OCI-M2 (cell line): ENCODE results near the gene MAML3.

Experiments used
- DNase-seq: peaks from one replicate; lab custom pipeline; 2025; ENCODE audit not compliant: unreplicated experiment; lab: John Stamatoyannopoulos, UW

Gene MAML3

DNA sequence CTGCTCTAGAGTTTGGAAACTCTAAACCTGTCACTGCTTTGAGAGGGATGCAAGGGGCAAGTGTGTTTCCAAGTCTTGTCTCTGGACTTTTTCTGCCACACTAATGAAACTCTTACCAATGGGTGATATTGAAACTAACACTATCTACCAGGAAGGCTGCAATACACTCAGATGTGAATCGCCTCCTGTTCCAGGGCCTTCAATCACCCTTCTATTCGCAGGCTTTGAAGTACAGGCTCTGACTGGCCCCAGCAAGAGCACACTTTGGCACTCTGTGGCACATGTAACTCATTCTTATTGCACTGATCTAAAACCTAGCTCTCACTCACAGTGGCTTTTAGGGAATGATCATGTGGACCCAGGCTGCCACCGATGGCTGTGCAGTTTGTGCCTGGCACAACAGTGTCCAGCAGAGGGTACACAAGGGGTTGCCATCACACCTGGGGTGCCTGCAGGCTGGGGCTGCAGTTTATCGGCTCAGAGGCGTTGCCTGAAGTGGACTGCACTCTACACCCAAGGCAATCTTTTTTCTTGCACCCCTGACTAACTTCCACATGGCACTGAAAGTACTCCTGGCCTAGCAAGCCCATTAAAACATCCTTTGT, 277.5 kb downstream of the MAML3 start:
- DNase-seq = no peak

DNA sequence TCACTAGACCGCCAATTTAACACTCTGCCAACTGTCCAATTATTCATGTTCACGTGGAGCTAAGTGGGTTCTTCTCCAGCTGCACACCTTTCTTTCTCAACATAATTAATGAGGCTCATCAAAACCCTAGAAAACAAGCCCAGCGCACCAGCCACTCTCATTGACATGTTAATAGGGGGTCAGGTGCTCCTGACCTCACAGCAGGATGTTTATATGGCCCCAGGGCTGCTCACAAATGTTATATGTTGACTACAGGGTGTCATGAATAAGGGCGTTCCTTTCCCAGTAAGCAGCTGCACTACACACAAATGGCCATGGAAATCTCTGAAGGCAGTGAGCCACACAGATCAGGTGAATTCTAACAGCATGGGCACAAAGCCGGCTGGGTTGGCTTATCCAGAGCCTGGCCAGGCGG, 278.6 kb downstream of the MAML3 start:
- no peak for DNase-seq

DNA sequence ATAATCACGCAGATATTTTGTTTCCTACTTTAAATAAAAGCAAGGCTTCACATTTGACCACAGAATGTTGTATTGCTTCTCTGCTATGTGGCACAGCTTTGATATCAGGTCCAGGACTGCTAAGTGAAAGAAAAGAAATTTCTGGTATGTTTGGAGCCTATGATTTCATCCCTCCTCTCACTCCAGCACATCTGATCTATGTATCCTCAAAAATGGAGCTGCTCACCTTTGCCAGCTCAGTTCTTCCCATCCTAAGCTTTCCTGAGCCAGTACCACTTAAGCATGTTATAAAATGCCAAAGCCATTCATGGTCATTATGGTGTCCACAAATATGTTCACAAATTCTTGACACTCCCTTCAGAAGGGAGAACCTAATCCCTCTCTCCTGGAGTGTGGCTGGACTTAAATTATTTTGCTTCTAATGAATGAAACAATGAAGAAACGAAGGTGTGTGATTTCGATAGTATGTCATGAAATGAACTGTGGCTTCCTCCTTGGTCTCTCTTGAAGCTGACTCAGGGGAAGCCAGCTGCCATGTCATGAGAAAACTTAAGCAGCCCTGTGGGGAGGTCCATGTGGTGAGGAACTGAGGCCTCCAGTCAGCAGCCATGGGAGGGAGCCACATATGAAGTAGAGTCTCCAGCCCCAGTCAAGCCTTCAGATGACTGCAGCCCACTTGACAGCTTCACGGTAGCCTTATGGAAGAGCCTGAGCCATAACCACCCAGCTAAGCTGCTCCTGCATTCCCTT, 280.7 kb downstream of the MAML3 start:
- DNase-seq = no peak

- no peak for DNase-seq
Measured at GRCh38 chr4:139872274-139872673, 281.7 kb downstream of the MAML3 start.

DNA sequence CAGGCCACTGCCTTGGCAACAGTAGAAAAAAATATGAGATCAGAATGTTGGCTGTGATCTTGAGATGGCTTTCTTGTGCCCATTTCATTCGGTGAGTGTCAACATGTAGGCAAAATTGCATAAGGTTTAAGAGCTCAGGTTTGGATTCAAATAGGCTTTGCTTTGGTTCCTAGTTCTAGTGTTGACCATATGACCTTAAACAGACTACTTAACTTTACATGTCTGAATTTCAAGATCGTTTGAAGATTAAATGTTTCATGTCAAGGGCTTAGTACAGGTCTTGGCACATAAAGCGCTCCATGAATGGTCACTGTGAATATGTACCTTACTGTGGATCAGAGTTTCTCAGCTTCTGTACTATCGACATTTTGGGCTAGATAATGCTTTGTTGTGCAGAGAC, 284.2 kb downstream of the MAML3 start:
- no peak for DNase-seq

DNA sequence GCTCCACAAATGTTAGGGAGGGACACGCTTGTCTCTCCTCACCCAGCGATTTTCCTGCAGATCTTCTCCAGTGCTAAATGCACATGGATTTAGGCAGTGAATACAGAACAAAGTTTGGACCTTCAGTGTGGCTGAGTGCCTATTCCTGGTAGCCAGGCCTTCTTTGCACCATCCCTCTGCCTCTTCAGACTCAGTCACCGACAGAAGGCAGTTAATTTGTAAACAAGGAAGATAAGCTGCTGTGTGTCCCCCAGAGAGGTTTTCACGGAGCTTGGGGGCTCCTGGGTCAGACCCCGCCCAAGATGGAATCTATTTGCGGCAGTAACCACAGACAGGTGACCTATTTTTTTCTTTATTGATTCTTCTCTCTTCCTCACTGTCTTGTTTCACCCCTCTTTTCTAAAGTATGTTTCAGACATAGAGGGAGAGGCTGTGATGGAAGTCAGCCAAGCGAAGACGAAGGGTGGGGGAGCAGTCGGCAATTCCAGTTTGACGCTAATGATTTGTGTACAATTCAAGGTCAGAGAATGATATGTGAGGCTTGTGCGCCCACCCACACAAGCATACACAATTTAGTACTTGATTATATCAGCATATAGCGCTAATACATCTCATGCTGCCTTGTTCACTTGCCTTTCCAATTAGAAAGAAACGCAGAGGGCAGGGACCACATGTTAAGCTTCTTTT, 287.6 kb downstream of the MAML3 start:
- DNase-seq = no peak

GRCh38 chr4:139865537-139865936, 288.4 kb downstream of the MAML3 start:
- DNase-seq = no peak

GRCh38 chr4:139863531-139863930, 290.5 kb downstream of the MAML3 start:
- no peak for DNase-seq

GRCh38 chr4:139861471-139861870, 292.5 kb downstream of the MAML3 start:
- no peak for DNase-seq

GRCh38 chr4:139860435-139861024, 293.5 kb downstream of the MAML3 start:
- DNase-seq = no peak

GRCh38 chr4:139859876-139860275, 294.1 kb downstream of the MAML3 start:
- no peak for DNase-seq

DNA sequence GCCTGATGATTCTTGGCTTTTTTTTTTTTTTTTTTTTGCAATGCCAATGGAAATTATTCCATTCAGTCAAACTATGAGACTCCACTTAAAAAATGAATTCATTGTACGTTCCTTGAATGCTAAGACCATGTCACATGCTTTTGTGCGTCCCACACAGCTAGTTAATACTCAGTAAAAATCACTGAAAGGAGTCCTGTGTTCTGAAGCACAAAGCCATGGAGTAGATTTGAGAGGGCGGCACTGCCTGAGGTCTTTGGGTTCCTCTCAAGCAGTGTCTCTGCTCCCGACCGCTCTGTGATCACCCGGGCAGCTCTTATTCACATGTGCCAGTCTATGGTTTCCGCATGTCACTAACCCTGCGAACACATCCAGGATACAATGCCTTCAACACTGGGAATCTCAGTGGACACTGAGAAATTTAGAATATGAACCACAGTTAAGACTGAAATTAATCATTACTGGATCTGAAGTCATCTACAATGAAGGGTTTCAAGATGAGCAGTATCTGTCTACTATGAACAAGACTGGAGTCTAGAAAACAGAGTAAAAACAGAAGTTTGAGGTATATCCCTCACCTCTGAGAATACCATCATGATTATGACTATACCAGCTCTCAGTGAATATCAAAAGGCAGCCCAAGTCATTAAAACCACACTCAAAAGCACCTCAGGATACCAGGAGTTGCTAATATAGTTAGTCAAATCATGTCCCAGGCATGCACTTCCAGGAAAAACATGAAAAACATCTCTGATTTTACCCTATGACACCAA, 295.4 kb downstream of the MAML3 start:
- no peak for DNase-seq

DNA sequence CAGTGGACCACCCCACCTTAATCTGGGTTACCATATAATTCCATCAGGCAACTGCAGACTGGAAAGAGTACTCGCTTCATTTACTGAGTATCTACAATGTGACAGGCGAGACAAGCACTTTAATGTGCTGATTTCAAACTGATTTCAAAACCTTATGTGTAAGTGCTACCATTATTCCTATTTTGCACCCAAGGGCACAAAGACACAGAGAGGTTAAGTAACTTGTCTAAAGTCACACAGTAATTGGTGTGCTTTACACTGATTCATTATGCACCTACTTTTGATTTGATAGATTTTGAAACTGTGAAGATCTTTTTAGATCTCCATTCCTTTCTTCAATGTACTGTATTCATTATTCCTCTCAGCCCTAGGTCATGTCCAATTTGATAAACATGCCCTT, 296.0 kb downstream of the MAML3 start:
- DNase-seq = no peak

- DNase-seq = peak; percentile 3
Measured at GRCh38 chr4:139857021-139857420, 297.0 kb downstream of the MAML3 start.

GRCh38 chr4:139854668-139855403, 299.1 kb downstream of the MAML3 start:
- DNase-seq = no peak

DNA sequence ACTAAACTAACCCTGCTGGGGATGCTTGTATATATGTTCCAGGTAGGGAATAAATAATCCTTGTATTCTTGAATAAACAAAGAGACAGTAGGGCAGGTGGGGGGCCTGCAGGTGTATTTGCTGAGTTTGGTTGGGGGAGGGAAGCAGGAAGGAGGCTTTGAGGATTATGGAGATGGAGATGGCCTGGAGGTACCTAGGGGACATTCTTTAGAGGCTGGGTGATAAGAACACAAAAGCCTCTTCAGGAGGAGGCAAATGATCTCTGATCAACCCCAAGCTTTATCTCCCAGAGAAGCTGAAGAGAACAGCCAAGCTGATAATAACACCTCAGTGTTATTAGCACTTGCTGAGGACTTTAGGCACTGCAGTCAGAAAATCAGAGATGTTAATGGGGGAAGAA, 300.7 kb downstream of the MAML3 start:
- no peak for DNase-seq

GRCh38 chr4:139852612-139853269, 301.2 kb downstream of the MAML3 start:
- no peak for DNase-seq

- DNase-seq = no peak
Measured at GRCh38 chr4:139851639-139852038, 302.3 kb downstream of the MAML3 start.

GRCh38 chr4:139851133-139851532, 302.9 kb downstream of the MAML3 start:
- DNase-seq = no peak

GRCh38 chr4:139849219-139849618, 304.8 kb downstream of the MAML3 start:
- no peak for DNase-seq
